ENCODE results near the gene CDT1.

CDT1 gene

GRCh38 chr16:88816736-88817535 is 13.3 kb downstream of the CDT1 start:
- H3K36me3 ChIP-seq (ENCODE audit: insufficient read depth, low read length): no peaks in the 10 kb centered on the region; the same call in 1 of the 2 replicates
- H3K9me3 ChIP-seq (ENCODE audit: low read length): 0 out of 2 replicates have a peak, but pooled peaks cover 6% of the 10 kb centered on the region
- peaks cover 3% of the 10 kb centered on the region for H3K4me1 ChIP-seq (ENCODE audit: insufficient read depth, low read length, severe bottlenecking)
- no peak overlapping the region for H3K9ac ChIP-seq (ENCODE audit: low read length)
- no peaks in the 10 kb centered on the region for H3K9me2 ChIP-seq (ENCODE audit: low read depth, low read length)
- H2AFZ ChIP-seq (ENCODE audit: low read length): no peak overlapping the region
- H3F3A ChIP-seq (ENCODE audit: insufficient read depth, low read length): no peaks in the 10 kb centered on the region
- H3K27ac ChIP-seq (ENCODE audit: low read depth, low read length, poor library complexity, severe bottlenecking): no peak overlapping the region
- H3K4me3 ChIP-seq (ENCODE audit: low read depth, low read length, poor library complexity, severe bottlenecking): no peak overlapping the region
- TF ChIP-seq EZH2 (IDR thresholded peaks at IDR 0.05; ENCODE audit: borderline replicate concordance, low read length) (no peak), CTCF (IDR thresholded peaks at IDR 0.05; ENCODE audit: low read length) (no peak)
- H3K27me3 ChIP-seq (ENCODE audit: insufficient read depth, low read length): peaks cover 7% of the 10 kb centered on the region; the same call in 1 of the 2 replicates
- H3K4me2 ChIP-seq (ENCODE audit: low read length): no peak overlapping the region
- H3K79me2 ChIP-seq (ENCODE audit: insufficient read depth, low read length): no peaks in the 10 kb centered on the region
- H4K20me1 ChIP-seq (ENCODE audit: insufficient read depth, low read length): no peaks in the 10 kb centered on the region

- Histone ChIP-seq H4K20me1 (ENCODE audit: insufficient read depth, low read length) (no peaks in the 10 kb centered on the region), H3K4me1 (ENCODE audit: insufficient read depth, low read length, severe bottlenecking) (no peaks in the 10 kb centered on the region), H3K27ac (ENCODE audit: low read depth, low read length, poor library complexity, severe bottlenecking) (no peak overlapping the region), H3K27me3 (ENCODE audit: insufficient read depth, low read length) (peaks cover 7% of the 10 kb centered on the region; the same call in 1 of the 2 replicates), H3K79me2 (ENCODE audit: insufficient read depth, low read length) (no peaks in the 10 kb centered on the region), H3K9me3 (ENCODE audit: low read length) (no peaks in the 10 kb centered on the region), H3K9me2 (ENCODE audit: low read depth, low read length) (no peaks in the 10 kb centered on the region), H3K4me3 (ENCODE audit: low read depth, low read length, poor library complexity, severe bottlenecking) (no peak overlapping the region), H3K9ac (ENCODE audit: low read length) (no peak overlapping the region), H3F3A (ENCODE audit: insufficient read depth, low read length) (no peaks in the 10 kb centered on the region), H3K4me2 (ENCODE audit: low read length) (no peak overlapping the region), H2AFZ (ENCODE audit: low read length) (no peak overlapping the region), H3K36me3 (ENCODE audit: insufficient read depth, low read length) (no peaks in the 10 kb centered on the region)
- TF ChIP-seq CTCF (IDR thresholded peaks at IDR 0.05; ENCODE audit: low read length) (no peak), EZH2 (IDR thresholded peaks at IDR 0.05; ENCODE audit: borderline replicate concordance, low read length) (no peak)
Observed at GRCh38 chr16:88817785-88818574, 14.4 kb downstream of the CDT1 start.

- Histone ChIP-seq H3K27me3 (ENCODE audit: insufficient read depth, low read length) (peaks cover 7% of the 10 kb centered on the region; the same call in 1 of the 2 replicates), H4K20me1 (ENCODE audit: insufficient read depth, low read length) (no peaks in the 10 kb centered on the region), H3K79me2 (ENCODE audit: insufficient read depth, low read length) (no peaks in the 10 kb centered on the region), H3K9me2 (ENCODE audit: low read depth, low read length) (no peaks in the 10 kb centered on the region), H3K9me3 (ENCODE audit: low read length) (no peaks in the 10 kb centered on the region), H3K27ac (ENCODE audit: low read depth, low read length, poor library complexity, severe bottlenecking) (no peak overlapping the region), H3K4me2 (ENCODE audit: low read length) (no peak overlapping the region), H3F3A (ENCODE audit: insufficient read depth, low read length) (no peaks in the 10 kb centered on the region), H2AFZ (ENCODE audit: low read length) (no peak overlapping the region), H3K36me3 (ENCODE audit: insufficient read depth, low read length) (no peaks in the 10 kb centered on the region), H3K9ac (ENCODE audit: low read length) (no peak overlapping the region), H3K4me3 (ENCODE audit: low read depth, low read length, poor library complexity, severe bottlenecking) (no peak overlapping the region), H3K4me1 (ENCODE audit: insufficient read depth, low read length, severe bottlenecking) (no peaks in the 10 kb centered on the region)
- TF ChIP-seq CTCF (IDR thresholded peaks at IDR 0.05; ENCODE audit: low read length) (no peak), EZH2 (IDR thresholded peaks at IDR 0.05; ENCODE audit: borderline replicate concordance, low read length) (no peak)
Observed at GRCh38 chr16:88818575-88818874, 14.9 kb downstream of the CDT1 start.
